Measurements from ENCODE around the gene UBE4A.

- TF ChIP-seq RFX5 (IDR thresholded peaks at IDR 0.05; ENCODE audit: low read depth, low read length) (no peak), USF2 (IDR thresholded peaks at IDR 0.05; ENCODE audit: low read depth, low read length) (no peak), CTCF (conservative IDR thresholded peaks at IDR 0.05; ENCODE audit: low read depth, low read length) (no peak), RCOR1 (IDR thresholded peaks at IDR 0.05; ENCODE audit: insufficient replicate concordance, low read length) (no peak), POLR2A (IDR thresholded peaks at IDR 0.05; ENCODE audit: low read depth, low read length) (no peak)
Measured at GRCh38 chr11:118339281-118339961, 20.0 kb upstream of the UBE4A start.
